SK-N-SH (cell line): Measurements from ENCODE around the gene PKNOX2. TPM values are rescaled to one million over a fixed set of nuclear protein-coding genes. Genes with fewer than 3 reads are reported as not detected.

ENCODE experiments used
- CTCF ChIA-PET: fragments of 300-600, 350-600 bp; formaldehyde crosslinking; extraction: SDS; loops from one replicate; lab custom pipeline; 2021; lab: Yijun Ruan, JAX
- POLR2A ChIA-PET: fragments of 350-600 bp; sonication (Branson Sonifier 250); formaldehyde crosslinking; extraction: SDS; loops from one replicate; lab custom pipeline; 2020; ENCODE audit warnings: antibody characterized with exemption, inconsistent platforms; lab: Yijun Ruan, JAX
- DNase-seq: peaks from one replicate; pipeline ENCODE4 v3.0.0; 2012
- H2AFZ ChIP-seq: fragments of 200-600 bp; sonication (generic); 2 replicates; pipeline ENCODE4 v1.8.1; 2016; ENCODE audit warnings: antibody characterized with exemption, mild to moderate bottlenecking, low read depth
- H3F3A ChIP-seq: fragments of 200-600 bp; sonication (generic); replicated peaks from 2 replicates; pipeline ENCODE3; 2016; ENCODE audit warnings: antibody characterized with exemption, mild to moderate bottlenecking; ENCODE audit not compliant: insufficient read depth
- H3K27ac ChIP-seq, 2 experiments: fragments of 200-500 bp in 1 of 2; fragments of 200-600 bp in 1 of 2; sonication (Bioruptor generic) in 1 of 2; sonication (generic), shearing (Covaris generic) in 1 of 2; 2 replicates each; pipeline versions ENCODE4 v1.5.1 to v1.6.1; 2014 to 2016; ENCODE audit warnings: low read depth in 2 of 2, inconsistent platforms in 1 of 2, low read length in 1 of 2, mild to moderate bottlenecking in 1 of 2, mixed read lengths in 1 of 2
- H3K27me3 ChIP-seq: fragments of 200-600 bp; sonication (generic), shearing (Covaris generic); 2 replicates; pipeline ENCODE4 v1.6.1; 2016; ENCODE audit warnings: mixed run types; ENCODE audit not compliant: insufficient read depth
- H3K36me3 ChIP-seq, 2 experiments: fragments of 200-500 bp in 1 of 2; fragments of 200-600 bp in 1 of 2; sonication (Bioruptor generic) in 1 of 2; sonication (generic) in 1 of 2; replicated peaks in 1 of 2; 2 replicates each; pipeline versions ENCODE3 to v1.5.1; 2014 to 2016; ENCODE audit warnings: low read length in 1 of 2, mild to moderate bottlenecking in 1 of 2; ENCODE audit not compliant: insufficient read depth in 2 of 2, control insufficient read depth in 1 of 2
- H3K4me1 ChIP-seq, 2 experiments: fragments of 200-500 bp in 1 of 2; fragments of 200-600 bp in 1 of 2; sonication (Bioruptor generic) in 1 of 2; sonication (generic), shearing (Covaris generic) in 1 of 2; 2 replicates each; pipeline versions ENCODE4 v1.5.1 to v1.6.1; 2014 to 2016; ENCODE audit warnings: low read depth in 1 of 2, low read length in 1 of 2, mixed run types in 1 of 2; ENCODE audit not compliant: insufficient read depth in 2 of 2, control insufficient read depth in 1 of 2
- H3K4me2 ChIP-seq: fragments of 200-600 bp; sonication (generic), shearing (Covaris generic); 2 replicates; pipeline ENCODE4 v1.6.1; 2017; ENCODE audit warnings: mixed run types
- H3K4me3 ChIP-seq, 2 experiments: fragments of 200-500 bp in 1 of 2; fragments of 200-600 bp in 1 of 2; sonication (Bioruptor generic) in 1 of 2; sonication (generic), shearing (Covaris generic) in 1 of 2; 2 replicates each; pipeline versions ENCODE4 v1.5.1 to v1.8.1; 2014 to 2016; ENCODE audit warnings: low read depth in 2 of 2, inconsistent platforms in 1 of 2, low read length in 1 of 2, mild to moderate bottlenecking in 1 of 2, mixed read lengths in 1 of 2, moderate library complexity in 1 of 2
- H3K79me2 ChIP-seq: fragments of 200-600 bp; sonication (generic); 2 replicates; pipeline ENCODE4 v1.8.1; 2017; ENCODE audit warnings: mild to moderate bottlenecking; ENCODE audit not compliant: insufficient read depth
- H3K9ac ChIP-seq: fragments of 200-600 bp; sonication (generic); 2 replicates; pipeline ENCODE4 v1.6.1; 2017; ENCODE audit warnings: mixed run types
- H3K9me2 ChIP-seq: fragments of 200-600 bp; sonication (generic); 2 replicates; pipeline ENCODE4 v1.6.1; 2017; ENCODE audit warnings: mixed run types
- H3K9me3 ChIP-seq: fragments of 200-600 bp; sonication (generic); 2 replicates; pipeline ENCODE4 v1.6.1; 2017; ENCODE audit warnings: mixed run types, mild to moderate bottlenecking, moderate library complexity
- H4K20me1 ChIP-seq: fragments of 200-600 bp; sonication (generic); 2 replicates; pipeline ENCODE4 v1.6.1; 2017; ENCODE audit warnings: mild to moderate bottlenecking, mixed run types; ENCODE audit not compliant: insufficient read depth
- CHD2 ChIP-seq: fragments of 150-350 bp; IDR thresholded peaks from 2 replicates; pipeline ENCODE4 v1.6.1; 2018; ENCODE audit warnings: low read length; ENCODE audit not compliant: partially characterized antibody
- EZH2phosphoT487 ChIP-seq: fragments of 200-600 bp; sonication (generic); IDR thresholded peaks from 2 replicates; pipeline ENCODE4 v1.6.1; 2017; ENCODE audit warnings: low read depth, mixed run types, mild to moderate bottlenecking, antibody characterized with exemption, moderate library complexity, borderline replicate concordance
- FOXJ3 ChIP-seq: sonication (generic); formaldehyde crosslinking; IDR thresholded peaks from 2 replicates; pipeline ENCODE4 v1.5.1; 2020; ENCODE audit warnings: mild to moderate bottlenecking, missing genetic modification reagents
- FOXM1 ChIP-seq: IDR thresholded peaks from 2 replicates; pipeline ENCODE4 v1.4.0; 2012; ENCODE audit warnings: low read depth, mild to moderate bottlenecking
- GABPA ChIP-seq: IDR thresholded peaks from 2 replicates; pipeline ENCODE4 v1.4.0; 2012; ENCODE audit warnings: low read depth, mild to moderate bottlenecking
- MEF2A ChIP-seq: IDR thresholded peaks from 2 replicates; pipeline ENCODE4 v1.4.0; 2012; ENCODE audit warnings: low read depth, borderline replicate concordance
- MXI1 ChIP-seq: IDR thresholded peaks from 2 replicates; pipeline ENCODE4 v1.6.1; 2012; ENCODE audit warnings: mild to moderate bottlenecking, low read depth, low read length, improper control_type of control experiment
- POLR2AphosphoS5 ChIP-seq: IDR thresholded peaks from 2 replicates; pipeline ENCODE4 v1.6.1; 2012; ENCODE audit warnings: low read depth, low read length
- RFX5 ChIP-seq: IDR thresholded peaks from 2 replicates; pipeline ENCODE4 v1.6.1; 2012; ENCODE audit warnings: mild to moderate bottlenecking, improper control_type of control experiment, low read length
- SMC3 ChIP-seq: IDR thresholded peaks from 2 replicates; pipeline ENCODE4 v1.6.1; 2012; ENCODE audit warnings: low read depth, low read length, improper control_type of control experiment
- TAF1 ChIP-seq: IDR thresholded peaks from 2 replicates; pipeline ENCODE4 v1.6.1; 2012; ENCODE audit warnings: low read depth, mild to moderate bottlenecking, low read length, moderate library complexity, borderline replicate concordance
- TCF12 ChIP-seq: IDR thresholded peaks from 2 replicates; pipeline ENCODE4 v1.4.0; 2012
- TEAD4 ChIP-seq: IDR thresholded peaks from 2 replicates; pipeline ENCODE4 v1.4.0; 2012; ENCODE audit warnings: mild to moderate bottlenecking, borderline replicate concordance; ENCODE audit not compliant: insufficient read depth
- YY1 ChIP-seq: IDR thresholded peaks from 2 replicates; pipeline ENCODE4 v1.4.0; 2012; ENCODE audit warnings: low read depth, mild to moderate bottlenecking
- WGBS: methylation state at CpG from one replicate; pipeline ENCODE4 v1.1.6; 2017; ENCODE audit warnings: low lambda C conversion rate; 5-methylcytosine and 5-hydroxymethylcytosine counted together
- polyA plus RNA-seq, 3 experiments: library from polyadenylated mRNA; depleted of rRNA; stranded (reverse); fragments of >200 nt; gene quantifications; 2 replicates each; pipeline ENCODE4 v1.2.3, GENCODE V29; 2012
- TF ChIP-seq, protein P1 (sequence below): IDR thresholded peaks from 2 replicates; pipeline ENCODE4; 2012
- TF ChIP-seq, protein P2 (sequence below): IDR thresholded peaks from 2 replicates; pipeline ENCODE4 v1.6.1; 2012; ENCODE audit warnings: mild to moderate bottlenecking, low read depth, low read length, moderate library complexity
- TF ChIP-seq, protein P3 (sequence below): IDR thresholded peaks from 2 replicates; pipeline ENCODE4 v1.4.0; 2012; ENCODE audit warnings: low read depth
- TF ChIP-seq, protein P4 (sequence below): fragments of 150-350 bp; IDR thresholded peaks from 2 replicates; pipeline ENCODE4 v1.6.1; 2016; ENCODE audit warnings: mild to moderate bottlenecking, low read depth, low read length

Gene PKNOX2
- polyA plus RNA-seq, 1 of the 3 experiments (the other 2 are of a cell fraction), result 0.02 TPM

DNA sequence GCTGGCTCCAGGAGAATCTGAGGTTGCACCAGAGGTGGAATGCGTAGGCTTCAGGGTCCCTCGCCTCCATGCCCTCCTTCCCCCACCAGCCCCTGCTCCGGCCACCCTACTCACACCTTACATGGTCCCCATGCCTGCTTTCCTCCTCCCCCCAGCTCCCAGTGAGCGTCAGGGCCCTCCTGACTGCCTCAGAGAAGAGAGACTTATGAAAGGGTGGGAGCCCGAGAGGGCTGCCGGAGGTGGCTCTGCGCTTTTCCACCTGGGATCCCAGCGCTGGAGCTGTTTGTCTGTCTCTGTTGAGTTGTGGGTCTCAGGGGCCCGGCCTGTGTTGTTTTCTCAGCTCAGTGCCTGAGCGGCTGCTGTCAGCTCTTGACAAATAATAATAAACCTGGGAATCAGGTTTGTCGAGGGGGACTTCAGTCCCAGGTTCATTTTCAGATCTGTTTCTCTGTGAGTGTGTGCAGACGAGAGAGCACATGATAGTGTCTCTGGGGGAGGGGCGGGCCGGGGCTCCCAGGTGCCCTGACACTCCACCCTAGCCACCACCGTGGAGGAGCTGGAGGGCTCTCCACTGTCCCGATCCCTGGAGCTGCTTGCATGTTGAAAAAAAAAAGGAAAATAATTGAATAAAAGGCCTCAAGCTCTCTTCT, 177.9 kb downstream of the PKNOX2 start:
- H3K79me2 ChIP-seq, result no peaks in the 10 kb centered on the region
- no peak overlapping the region for H3K9ac ChIP-seq
- CTCF ChIA-PET, result interaction anchor here (0.7 to 9.0 kb wide), 5 partner anchors 13 to 252 kb away, joined by 3 to 129 read pairs (median 90); no protein-coding TSS in a partner anchor
- H2AFZ ChIP-seq, result no peak overlapping the region
- H3K36me3 ChIP-seq, result no peaks in the 10 kb centered on the region
- TF ChIP-seq FOXJ3 (CRISPR knock-in tag), result no peak
- no peak for TF ChIP-seq MEF2A
- TF ChIP-seq, protein P1, sequence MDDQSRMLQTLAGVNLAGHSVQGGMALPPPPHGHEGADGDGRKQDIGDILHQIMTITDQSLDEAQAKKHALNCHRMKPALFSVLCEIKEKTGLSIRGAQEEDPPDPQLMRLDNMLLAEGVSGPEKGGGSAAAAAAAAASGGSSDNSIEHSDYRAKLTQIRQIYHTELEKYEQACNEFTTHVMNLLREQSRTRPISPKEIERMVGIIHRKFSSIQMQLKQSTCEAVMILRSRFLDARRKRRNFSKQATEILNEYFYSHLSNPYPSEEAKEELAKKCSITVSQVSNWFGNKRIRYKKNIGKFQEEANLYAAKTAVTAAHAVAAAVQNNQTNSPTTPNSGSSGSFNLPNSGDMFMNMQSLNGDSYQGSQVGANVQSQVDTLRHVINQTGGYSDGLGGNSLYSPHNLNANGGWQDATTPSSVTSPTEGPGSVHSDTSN, result no peak
- no peak for TF ChIP-seq TCF12
- H3K4me3 ChIP-seq, result no peak overlapping the region
- no peaks in the 10 kb centered on the region for H4K20me1 ChIP-seq
- H3K9me3 ChIP-seq, result no peaks in the 10 kb centered on the region
- peaks cover 0 to 22% of the 10 kb centered on the region in 2 experiments; a peak in 2 of 4 replicates for H3K4me1 ChIP-seq
- no peak for DNase-seq
- POLR2A ChIA-PET, result no interaction called here
- H3K9me2 ChIP-seq, result no peaks in the 10 kb centered on the region
- no peaks in the 10 kb centered on the region for H3F3A ChIP-seq
- no peak overlapping the region for H3K4me2 ChIP-seq
- no peak overlapping the region for H3K27ac ChIP-seq
- 60% methylated on average over 13 of the region's 16 CpGs for WGBS
- H3K27me3 ChIP-seq, result no peaks in the 10 kb centered on the region; the same call in 1 of the 2 replicates

DNA sequence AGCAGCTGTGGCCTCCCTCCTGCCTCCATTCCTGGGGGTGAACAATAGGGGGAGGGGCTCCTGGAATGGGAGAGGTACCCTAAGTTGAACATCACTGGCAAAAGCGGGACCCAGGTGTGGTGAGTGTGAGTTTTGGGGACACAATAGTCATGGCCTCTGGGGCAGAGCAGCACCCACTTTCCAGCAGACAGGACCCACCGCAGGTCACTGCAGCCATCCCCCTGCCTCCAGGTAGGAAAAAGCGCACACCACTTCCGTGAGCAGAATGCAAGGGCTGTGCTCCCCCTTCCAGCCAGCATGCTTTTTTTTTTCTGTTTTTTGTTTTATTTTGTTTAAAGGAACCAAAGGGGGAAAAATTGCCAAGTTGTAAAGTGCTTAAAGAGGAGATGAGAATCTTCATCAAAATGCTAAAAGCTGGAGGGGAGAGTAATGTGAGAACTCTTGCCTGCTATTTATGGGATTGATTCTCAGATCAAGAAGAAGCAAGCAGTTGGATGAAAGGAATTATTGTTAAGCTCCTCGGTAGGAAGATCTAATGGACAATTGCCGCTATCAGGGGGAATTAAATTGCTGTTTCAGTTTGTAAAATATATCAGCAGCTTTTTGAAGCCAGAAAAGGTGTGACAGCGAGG, 178.7 kb downstream of the PKNOX2 start:
- Histone ChIP-seq H3K27me3 (no peaks in the 10 kb centered on the region; the same call in 1 of the 2 replicates), H3K4me1 (peaks cover 0 to 22% of the 10 kb centered on the region in 2 experiments; a peak in 2 of 4 replicates), H4K20me1 (no peaks in the 10 kb centered on the region), H3K9me3 (no peaks in the 10 kb centered on the region), H3F3A (no peaks in the 10 kb centered on the region), H3K9me2 (no peaks in the 10 kb centered on the region), H3K4me2 (no peak overlapping the region), H3K27ac (no peak overlapping the region), H3K4me3 (no peak overlapping the region), H3K36me3 (no peaks in the 10 kb centered on the region), H3K79me2 (no peaks in the 10 kb centered on the region), H3K9ac (no peak overlapping the region), H2AFZ (no peak overlapping the region)
- CTCF ChIA-PET, result interaction anchor here (0.9 to 9.0 kb wide), 7 partner anchors 10 to 264 kb away, joined by 3 to 129 read pairs (median 4); no protein-coding TSS in a partner anchor
- POLR2A ChIA-PET, result no interaction called here
- DNase-seq, result no peak
- WGBS, result 76% methylated on average over 6 of the region's 7 CpGs
- TF ChIP-seq, protein P2, sequence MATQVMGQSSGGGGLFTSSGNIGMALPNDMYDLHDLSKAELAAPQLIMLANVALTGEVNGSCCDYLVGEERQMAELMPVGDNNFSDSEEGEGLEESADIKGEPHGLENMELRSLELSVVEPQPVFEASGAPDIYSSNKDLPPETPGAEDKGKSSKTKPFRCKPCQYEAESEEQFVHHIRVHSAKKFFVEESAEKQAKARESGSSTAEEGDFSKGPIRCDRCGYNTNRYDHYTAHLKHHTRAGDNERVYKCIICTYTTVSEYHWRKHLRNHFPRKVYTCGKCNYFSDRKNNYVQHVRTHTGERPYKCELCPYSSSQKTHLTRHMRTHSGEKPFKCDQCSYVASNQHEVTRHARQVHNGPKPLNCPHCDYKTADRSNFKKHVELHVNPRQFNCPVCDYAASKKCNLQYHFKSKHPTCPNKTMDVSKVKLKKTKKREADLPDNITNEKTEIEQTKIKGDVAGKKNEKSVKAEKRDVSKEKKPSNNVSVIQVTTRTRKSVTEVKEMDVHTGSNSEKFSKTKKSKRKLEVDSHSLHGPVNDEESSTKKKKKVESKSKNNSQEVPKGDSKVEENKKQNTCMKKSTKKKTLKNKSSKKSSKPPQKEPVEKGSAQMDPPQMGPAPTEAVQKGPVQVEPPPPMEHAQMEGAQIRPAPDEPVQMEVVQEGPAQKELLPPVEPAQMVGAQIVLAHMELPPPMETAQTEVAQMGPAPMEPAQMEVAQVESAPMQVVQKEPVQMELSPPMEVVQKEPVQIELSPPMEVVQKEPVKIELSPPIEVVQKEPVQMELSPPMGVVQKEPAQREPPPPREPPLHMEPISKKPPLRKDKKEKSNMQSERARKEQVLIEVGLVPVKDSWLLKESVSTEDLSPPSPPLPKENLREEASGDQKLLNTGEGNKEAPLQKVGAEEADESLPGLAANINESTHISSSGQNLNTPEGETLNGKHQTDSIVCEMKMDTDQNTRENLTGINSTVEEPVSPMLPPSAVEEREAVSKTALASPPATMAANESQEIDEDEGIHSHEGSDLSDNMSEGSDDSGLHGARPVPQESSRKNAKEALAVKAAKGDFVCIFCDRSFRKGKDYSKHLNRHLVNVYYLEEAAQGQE, result no peak
- TF ChIP-seq RFX5 (no peak), MEF2A (no peak), TAF1 (no peak), SMC3 (no peak), TEAD4 (no peak), GABPA (no peak), MXI1 (no peak), POLR2AphosphoS5 (no peak), FOXM1 (no peak), EZH2phosphoT487 (no peak), CHD2 (no peak), YY1 (no peak)
- TF ChIP-seq, protein P3, sequence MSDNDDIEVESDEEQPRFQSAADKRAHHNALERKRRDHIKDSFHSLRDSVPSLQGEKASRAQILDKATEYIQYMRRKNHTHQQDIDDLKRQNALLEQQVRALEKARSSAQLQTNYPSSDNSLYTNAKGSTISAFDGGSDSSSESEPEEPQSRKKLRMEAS, result no peak
- TF ChIP-seq, protein P4, sequence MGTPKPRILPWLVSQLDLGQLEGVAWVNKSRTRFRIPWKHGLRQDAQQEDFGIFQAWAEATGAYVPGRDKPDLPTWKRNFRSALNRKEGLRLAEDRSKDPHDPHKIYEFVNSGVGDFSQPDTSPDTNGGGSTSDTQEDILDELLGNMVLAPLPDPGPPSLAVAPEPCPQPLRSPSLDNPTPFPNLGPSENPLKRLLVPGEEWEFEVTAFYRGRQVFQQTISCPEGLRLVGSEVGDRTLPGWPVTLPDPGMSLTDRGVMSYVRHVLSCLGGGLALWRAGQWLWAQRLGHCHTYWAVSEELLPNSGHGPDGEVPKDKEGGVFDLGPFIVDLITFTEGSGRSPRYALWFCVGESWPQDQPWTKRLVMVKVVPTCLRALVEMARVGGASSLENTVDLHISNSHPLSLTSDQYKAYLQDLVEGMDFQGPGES, result no peak
